Pancreas (tissue), 10 donors: ENCODE measurements around the gene LRP3. TPM values are rescaled to one million over a fixed set of nuclear protein-coding genes. Genes with fewer than 3 reads are reported as not detected.
A peak's percentile ranks its signal among the peaks of the same experiment; 100 is the strongest.

ENCODE experiments used
- ATAC-seq, 4 donors: fragments of 200-7000 bp; cut with Tn5 transposase; one replicate each; pipeline versions ENCODE4 v1.8.0 to v1.9.1; 2020; ENCODE audit warnings: mild to moderate bottlenecking in 4 of 4, moderate library complexity in 4 of 4
- DNase-seq, 6 donors: peaks; one replicate each; pipeline ENCODE4 v3.0.0-alpha.2; 2020
- FAIRE-seq: peaks from 2 replicates; lab custom pipeline; 2012; peaks lifted over from hg19 to GRCh38; lab: Jason Lieb, UNC
- H3K27ac ChIP-seq, 4 donors: fragments of 200-600 bp; sonication (generic); 1 replicate in 3 of 4; 2 replicates in 1 of 4; pipeline versions ENCODE4 v1.5.0 to v1.8.0; 2020
- H3K27me3 ChIP-seq, 4 donors: fragments of 200-600 bp; one replicate each; pipeline ENCODE4 v1.8.0; 2021
- H3K36me3 ChIP-seq, 3 donors: fragments of 200-600 bp; sonication (generic) in 1 of 3; one replicate each; pipeline versions ENCODE4 v1.5.0 to v1.8.0; 2020 to 2021
- H3K4me1 ChIP-seq, 3 donors: fragments of 200-600 bp; one replicate each; pipeline ENCODE4 v1.8.0; 2021
- H3K4me3 ChIP-seq, 4 donors: fragments of 200-600 bp; sonication (generic) in 2 of 4; one replicate each; pipeline versions ENCODE4 v1.5.0 to v1.8.0; 2020 to 2021
- H3K9me3 ChIP-seq, 4 donors: fragments of 200-600 bp; one replicate each; pipeline ENCODE4 v1.8.0; 2021
- CTCF ChIP-seq, 4 donors: fragments of 200-600 bp; sonication (generic) in 3 of 4; IDR thresholded peaks; one replicate each; pipeline versions ENCODE4 v1.5.0 to v1.8.0; 2021; ENCODE audit warnings: antibody characterized with exemption in 4 of 4
- WGBS, 2 donors: extraction: QIAGEN DNeasy Blood & Tissue Kit; methylation state at CpG; one replicate each; pipeline ENCODE4 v1.1.7; 2013; 5-methylcytosine and 5-hydroxymethylcytosine counted together
- intact Hi-C, 3 donors: fragments of 100-400 bp; cut with DNase I; formaldehyde crosslinking; loops; one replicate each; pipeline versions ENCODE4 v1.11.1 to v1.14.2; 2022
- polyA plus RNA-seq, 2 donors: library from polyadenylated mRNA; stranded (reverse); fragments of 200-250 nt; gene quantifications; one replicate each; pipeline ENCODE4 v1.2.3, GENCODE V29; 2013
- total RNA-seq, 6 donors: library from RNA; stranded (reverse); fragmentation: NEBNext Ultra II Directional in 4 of 6; extraction: Animal tissue kit (Norgen Biotek cat#: 25700) in 4 of 6; gene quantifications; one replicate each; pipeline versions ENCODE4 v1.2.1 to v1.2.4, GENCODE V29; 2021 to 2023
- donor health status: healthy with polysubstance abuse.
- donor health status: DM: no; HTN: no; CAD: no; lungs with moderate emphysema.
- donor health status: DM: no; HTN: no; CAD: no.
- donor health status: control.
- donor health status: control.
- donor health status: Bipolar disorder and iron deficiency.
- donor health status: DM: yes; HTN: yes; CAD: no.
- donor health status: DM: no; HTN: no; CAD: no.
- donor health status: DM: no; HTN: no; CAD: no.
- donor health status: DM: yes; HTN: yes; CAD: no.

The LRP3 gene
- total and polyA plus RNA-seq, 8 donors, result 7.2 to 21.0 (median 13.2) TPM

GRCh38 chr19:33206261-33207039 lies 12.3 kb downstream of the LRP3 start:
- Histone ChIP-seq H3K9me3 (no peaks in the 10 kb centered on the region), H3K36me3 (peaks cover 0 to 19% (median 0%) of the 10 kb centered on the region in 3 donors), H3K27ac (no peak overlapping the region), H3K27me3 (no peaks in the 10 kb centered on the region), H3K4me3 (no peak overlapping the region), H3K4me1 (no peaks in the 10 kb centered on the region)
- FAIRE-seq (no peak), DNase-seq (peak in 2 of 6 donors; percentile 29 to 60), ATAC-seq (no peak)
- 94 to 95% methylated on average over 35 to 37 of the region's 38 CpGs for WGBS, 2 donors
- TF ChIP-seq CTCF (IDR thresholded peaks at IDR 0.05), result no peak
- intact Hi-C loops, result no loop called here

- DNase-seq, result peak in 3 of 6 donors; percentile 19 to 74 (median 40)
- Histone ChIP-seq H3K4me3 (no peak overlapping the region), H3K36me3 (peaks cover 0 to 19% (median 0%) of the 10 kb centered on the region in 3 donors), H3K27ac (no peak overlapping the region), H3K4me1 (no peaks in the 10 kb centered on the region), H3K9me3 (no peaks in the 10 kb centered on the region), H3K27me3 (no peaks in the 10 kb centered on the region)
- 92 to 93% methylated on average over 36 to 38 of the region's 38 CpGs for WGBS, 2 donors
- FAIRE-seq, result no peak
- intact Hi-C loops, result no loop called here
- ATAC-seq, result no peak
- TF ChIP-seq CTCF (IDR thresholded peaks at IDR 0.05), result no peak
These were observed 13.0 kb downstream of the LRP3 start for GRCh38 chr19:33207040-33207620.

- Histone ChIP-seq H3K36me3 (peaks cover 0 to 19% (median 0%) of the 10 kb centered on the region in 3 donors), H3K27me3 (no peaks in the 10 kb centered on the region), H3K4me1 (no peaks in the 10 kb centered on the region), H3K4me3 (no peak overlapping the region), H3K9me3 (no peaks in the 10 kb centered on the region), H3K27ac (no peak overlapping the region)
- intact Hi-C loops, result no loop called here
- no peak for ATAC-seq
- DNase-seq, result peak in 3 of 6 donors; percentile 6 to 48 (median 43)
- TF ChIP-seq CTCF (IDR thresholded peaks at IDR 0.05), result no peak
- WGBS, 2 donors, result 87 to 93% methylated on average over 9 of the region's 9 CpGs
- FAIRE-seq, result no peak
These were observed 13.8 kb downstream of the LRP3 start for GRCh38 chr19:33207903-33208302.

GRCh38 chr19:33208371-33208895 lies 14.3 kb downstream of the LRP3 start:
- Histone ChIP-seq H3K27ac (no peak overlapping the region), H3K4me3 (no peak overlapping the region), H3K9me3 (no peaks in the 10 kb centered on the region), H3K27me3 (no peaks in the 10 kb centered on the region), H3K4me1 (no peaks in the 10 kb centered on the region), H3K36me3 (peaks cover 0 to 19% (median 0%) of the 10 kb centered on the region in 3 donors)
- DNase-seq (peak in 3 of 6 donors; percentile 11 to 52 (median 43)), FAIRE-seq (no peak), ATAC-seq (no peak)
- 81 to 85% methylated on average over 11 of the region's 11 CpGs for WGBS, 2 donors
- intact Hi-C loops, result no loop called here
- no peak for TF ChIP-seq CTCF (IDR thresholded peaks at IDR 0.05)
